GM12878 (cell line): ENCODE results near the gene CNTN4. TPM values are rescaled to one million over a fixed set of nuclear protein-coding genes. Genes with fewer than 3 reads are reported as not detected.

ENCODE experiments used
- ATAC-seq: fragments of 200-7000 bp; cut with Tn5 transposase; 3 replicates; pipeline ENCODE4 v1.9.1; 2020; ENCODE audit warnings: mild to moderate bottlenecking, moderate library complexity
- BruUV-seq: library from RNA; stranded (reverse); fragments of 400-500 nt; replicated peaks from 2 replicates; lab custom pipeline; 2021; lab: Mats Ljungman, UMichigan
- CTCF ChIA-PET: fragments of 300-600 bp; sonication (Branson Sonifier 250); formaldehyde crosslinking; extraction: SDS; loops from one replicate; lab custom pipeline; 2021; ENCODE audit warnings: inconsistent platforms; lab: Yijun Ruan, JAX
- POLR2A ChIA-PET: fragments of 350-600 bp; formaldehyde crosslinking; extraction: SDS; loops from one replicate; lab custom pipeline; 2021; ENCODE audit warnings: inconsistent platforms; lab: Charles Lee
- RAD21 ChIA-PET: fragments of 300-600 bp; sonication (Branson Sonifier 250); formaldehyde crosslinking; loops from one replicate; lab custom pipeline; 2023; ENCODE audit warnings: antibody characterized with exemption; ENCODE audit not compliant: unreplicated experiment; lab: Charles Lee
- SMC1A ChIA-PET: fragments of 300-600 bp; sonication (Branson Sonifier 250); formaldehyde crosslinking; loops from one replicate; lab custom pipeline; 2023; ENCODE audit not compliant: unreplicated experiment, uncharacterized antibody; lab: Charles Lee
- DNase-seq: peaks from one replicate; pipeline ENCODE4 v3.0.0-alpha.2; 2011; ENCODE audit warnings: low read depth, low spot score
- FAIRE-seq: peaks from 3 replicates; lab custom pipeline; 2011; peaks lifted over from hg19 to GRCh38; lab: Jason Lieb, UNC
- H2AFZ ChIP-seq: 2 replicates; pipeline ENCODE4 v1.6.0; 2011; ENCODE audit warnings: low read depth, low read length, control low read depth; ENCODE audit not compliant: control insufficient read depth
- H3K27ac ChIP-seq: 2 replicates; pipeline ENCODE4 v1.5.1; 2011; ENCODE audit warnings: control low read depth; ENCODE audit not compliant: control insufficient read depth, insufficient read depth
- H3K27me3 ChIP-seq, 2 experiments: replicated peaks in 1 of 2; 2 replicates each; pipeline versions ENCODE4 v1.6.0 to v1.6.1; 2011; ENCODE audit warnings: low read length in 1 of 2; ENCODE audit not compliant: control insufficient read depth in 2 of 2, insufficient read depth in 2 of 2
- H3K36me3 ChIP-seq, 2 experiments: 2 replicates each; pipeline ENCODE4 v1.5.1; 2011; ENCODE audit warnings: low read length in 1 of 2; ENCODE audit not compliant: control insufficient read depth in 2 of 2, insufficient read depth in 2 of 2
- H3K4me1 ChIP-seq: 2 replicates; pipeline ENCODE4 v1.6.1; 2011; ENCODE audit warnings: mild to moderate bottlenecking, low read length, moderate library complexity, mixed read lengths; ENCODE audit not compliant: control insufficient read depth, insufficient read depth
- H3K4me2 ChIP-seq: 2 replicates; pipeline ENCODE4 v1.6.0; 2011; ENCODE audit warnings: control low read depth; ENCODE audit not compliant: control insufficient read depth, insufficient read depth
- H3K4me3 ChIP-seq: fragments of 200-600 bp; sonication (generic); 2 replicates; pipeline ENCODE4 v1.5.1; 2016
- H3K79me2 ChIP-seq: 2 replicates; pipeline ENCODE4 v1.6.0; 2011; ENCODE audit warnings: low read length; ENCODE audit not compliant: control insufficient read depth, insufficient read depth
- H3K9ac ChIP-seq: 2 replicates; pipeline ENCODE4 v1.8.0; 2011; ENCODE audit warnings: low read length, control low read depth, mixed read lengths; ENCODE audit not compliant: control insufficient read depth, insufficient read depth
- H3K9me3 ChIP-seq: replicated peaks from 3 replicates; pipeline ENCODE4 v1.5.1; 2011; ENCODE audit warnings: mild to moderate bottlenecking, low read length; ENCODE audit not compliant: control insufficient read depth, insufficient read depth
- H4K20me1 ChIP-seq: 2 replicates; pipeline ENCODE4 v1.6.0; 2011; ENCODE audit not compliant: control insufficient read depth, insufficient read depth
- ATF7 ChIP-seq: fragments of 450-650 bp; IDR thresholded peaks from 2 replicates; pipeline ENCODE4 v1.6.1; 2016; ENCODE audit warnings: low read depth, mild to moderate bottlenecking
- JUND ChIP-seq: IDR thresholded peaks from 2 replicates; pipeline ENCODE4 v1.6.1; 2012; ENCODE audit warnings: low read depth, mild to moderate bottlenecking, low read length, improper control_type of control experiment, moderate library complexity
- MEF2A ChIP-seq: IDR thresholded peaks from 2 replicates; pipeline ENCODE4 v1.6.1; 2011; ENCODE audit warnings: low read depth, mild to moderate bottlenecking, low read length, moderate library complexity; ENCODE audit not compliant: insufficient read depth
- MEF2B ChIP-seq: fragments of 450-650 bp; IDR thresholded peaks from 2 replicates; pipeline ENCODE4 v1.6.1; 2018; ENCODE audit warnings: mild to moderate bottlenecking, moderate library complexity; ENCODE audit not compliant: partially characterized antibody, poor library complexity, severe bottlenecking
- MYB ChIP-seq: fragments of 150-350 bp; IDR thresholded peaks from 2 replicates; pipeline ENCODE4 v1.6.1; 2014; ENCODE audit warnings: mild to moderate bottlenecking, low read depth, low read length, borderline replicate concordance
- NFYA ChIP-seq: IDR thresholded peaks from 2 replicates; pipeline ENCODE4 v1.6.1; 2011; ENCODE audit warnings: low read depth, mild to moderate bottlenecking, low read length, improper control_type of control experiment, borderline replicate concordance
- NR2F1 ChIP-seq: fragments of 450-650 bp; conservative IDR thresholded peaks from 2 replicates; pipeline ENCODE4 v1.6.1; 2017; ENCODE audit warnings: mild to moderate bottlenecking
- RBBP5 ChIP-seq: fragments of 200-600 bp; sonication (generic); conservative IDR thresholded peaks from 2 replicates; pipeline ENCODE4 v1.6.1; 2016
- ZBED1 ChIP-seq: IDR thresholded peaks from 2 replicates; pipeline ENCODE4 v1.6.1; 2016; ENCODE audit warnings: borderline replicate concordance
- ZNF207 ChIP-seq: fragments of 450-650 bp; IDR thresholded peaks from 2 replicates; pipeline ENCODE4 v1.6.1; 2014; ENCODE audit warnings: antibody characterized with exemption, mild to moderate bottlenecking, borderline replicate concordance
- ZNF622 ChIP-seq: fragments of 450-650 bp; IDR thresholded peaks from 2 replicates; pipeline ENCODE4 v1.6.1; 2017; ENCODE audit warnings: mild to moderate bottlenecking, inconsistent platforms
- ZZZ3 ChIP-seq: IDR thresholded peaks from 2 replicates; pipeline ENCODE4 v1.6.1; 2011; ENCODE audit warnings: low read depth; ENCODE audit not compliant: control insufficient read depth, insufficient read length
- WGBS: methylation state at CpG from one replicate; pipeline ENCODE4 v1.1.6; 2016; ENCODE audit warnings: low lambda C conversion rate; ENCODE audit not compliant: insufficient replicate concordance, insufficient coverage; ENCODE audit errors: missing lambda C conversion rate; 5-methylcytosine and 5-hydroxymethylcytosine counted together
- in situ Hi-C: fragments of 300-500 bp; cut with MboI; formaldehyde crosslinking; loops from 9 replicates; pipeline ENCODE4 v1.14.3; 2018; ENCODE audit warnings: mixed read lengths
- intact Hi-C: fragments of 100-400 bp; cut with micrococcal nuclease; formaldehyde crosslinking; loops from one replicate; pipeline ENCODE4 v1.14.2; 2022; ENCODE audit not compliant: unreplicated experiment
- polyA plus RNA-seq, 11 experiments: library from polyadenylated mRNA; depleted of rRNA in 4 of 11; unstranded in 6 of 11; stranded (reverse) in 5 of 11; fragments of >200 nt; fragmentation: Nextera tagmentation in 4 of 11; fragmentation: Illumina TruSeq in 1 of 11; extraction: Ambion mirVana in 4 of 11; extraction: Trizol in 1 of 11; gene quantifications; 1 replicate in 1 of 11; 2 replicates in 10 of 11; pipeline versions ENCODE4 v1.2.1 to v1.2.3, GENCODE V29; 2011 to 2016; ENCODE audit warnings: inconsistent platforms in 2 of 11, missing spikeins in 2 of 11, low read depth in 1 of 11
- total RNA-seq, 4 experiments: library from RNA; depleted of rRNA in 3 of 4; stranded (reverse); fragments of >200 nt in 3 of 4; fragmentation: Illumina TruSeq in 1 of 4; extraction: Trizol in 1 of 4; gene quantifications; 2 replicates each; pipeline versions ENCODE4 v1.2.1 to v1.2.3, GENCODE V29; 2013 to 2021
- TF ChIP-seq, protein P1 (sequence below): fragments of 450-650 bp; IDR thresholded peaks from 2 replicates; pipeline ENCODE4 v1.6.1; 2017; ENCODE audit warnings: mild to moderate bottlenecking, low read depth, inconsistent platforms; ENCODE audit not compliant: poor library complexity, severe bottlenecking
- TF ChIP-seq, protein P2 (sequence below): IDR thresholded peaks from 2 replicates; pipeline ENCODE4 v1.6.1; 2012; ENCODE audit warnings: low read length, inconsistent platforms
- TF ChIP-seq, protein P3 (sequence below): fragments of 450-650 bp; IDR thresholded peaks from 2 replicates; pipeline ENCODE4 v1.6.1; 2016; ENCODE audit warnings: mild to moderate bottlenecking

The CNTN4 gene
- total and polyA plus RNA-seq, 10 of the 15 experiments (the other 5 are each of a cell fraction or from before 2014, with no cell fraction given) = 0.05 to 0.43 (median 0.15) TPM; not detected in 1

DNA sequence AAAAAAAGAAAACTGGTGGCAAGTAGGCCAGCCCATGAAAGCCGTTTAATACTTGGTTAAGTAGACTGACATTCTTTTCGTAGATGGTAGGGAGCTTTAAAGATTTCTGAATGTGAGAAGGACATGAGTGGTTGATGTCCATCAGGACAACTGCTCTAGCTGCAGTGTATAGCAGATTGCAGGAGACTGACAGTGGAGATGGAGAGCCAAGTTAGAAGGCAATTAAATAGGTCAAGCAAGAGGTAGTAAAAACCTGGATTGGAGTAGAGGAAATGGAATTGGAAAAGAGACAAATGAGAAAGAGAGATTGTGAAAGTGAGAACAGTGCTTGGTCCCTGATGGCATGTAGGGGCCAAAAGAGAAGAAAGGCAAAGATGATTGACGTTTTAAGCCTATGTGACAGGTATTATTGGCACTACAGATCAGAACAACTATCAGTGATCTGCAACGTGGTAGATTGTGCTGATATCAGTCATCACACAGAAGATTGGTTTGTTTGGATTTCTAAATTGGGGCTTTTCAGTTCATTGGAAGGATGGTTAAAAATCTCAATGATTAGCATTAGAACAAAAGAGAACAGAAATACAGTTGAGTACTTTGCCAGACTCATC lies 74.0 kb downstream of the CNTN4 start (continued):
- TF ChIP-seq, protein P1, sequence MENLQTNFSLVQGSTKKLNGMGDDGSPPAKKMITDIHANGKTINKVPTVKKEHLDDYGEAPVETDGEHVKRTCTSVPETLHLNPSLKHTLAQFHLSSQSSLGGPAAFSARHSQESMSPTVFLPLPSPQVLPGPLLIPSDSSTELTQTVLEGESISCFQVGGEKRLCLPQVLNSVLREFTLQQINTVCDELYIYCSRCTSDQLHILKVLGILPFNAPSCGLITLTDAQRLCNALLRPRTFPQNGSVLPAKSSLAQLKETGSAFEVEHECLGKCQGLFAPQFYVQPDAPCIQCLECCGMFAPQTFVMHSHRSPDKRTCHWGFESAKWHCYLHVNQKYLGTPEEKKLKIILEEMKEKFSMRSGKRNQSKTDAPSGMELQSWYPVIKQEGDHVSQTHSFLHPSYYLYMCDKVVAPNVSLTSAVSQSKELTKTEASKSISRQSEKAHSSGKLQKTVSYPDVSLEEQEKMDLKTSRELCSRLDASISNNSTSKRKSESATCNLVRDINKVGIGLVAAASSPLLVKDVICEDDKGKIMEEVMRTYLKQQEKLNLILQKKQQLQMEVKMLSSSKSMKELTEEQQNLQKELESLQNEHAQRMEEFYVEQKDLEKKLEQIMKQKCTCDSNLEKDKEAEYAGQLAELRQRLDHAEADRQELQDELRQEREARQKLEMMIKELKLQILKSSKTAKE = no peak
- no peak for TF ChIP-seq ATF7
- no peak for TF ChIP-seq NR2F1
- TF ChIP-seq MEF2A = no peak
- no peak for TF ChIP-seq NFYA
- TF ChIP-seq, protein P2, sequence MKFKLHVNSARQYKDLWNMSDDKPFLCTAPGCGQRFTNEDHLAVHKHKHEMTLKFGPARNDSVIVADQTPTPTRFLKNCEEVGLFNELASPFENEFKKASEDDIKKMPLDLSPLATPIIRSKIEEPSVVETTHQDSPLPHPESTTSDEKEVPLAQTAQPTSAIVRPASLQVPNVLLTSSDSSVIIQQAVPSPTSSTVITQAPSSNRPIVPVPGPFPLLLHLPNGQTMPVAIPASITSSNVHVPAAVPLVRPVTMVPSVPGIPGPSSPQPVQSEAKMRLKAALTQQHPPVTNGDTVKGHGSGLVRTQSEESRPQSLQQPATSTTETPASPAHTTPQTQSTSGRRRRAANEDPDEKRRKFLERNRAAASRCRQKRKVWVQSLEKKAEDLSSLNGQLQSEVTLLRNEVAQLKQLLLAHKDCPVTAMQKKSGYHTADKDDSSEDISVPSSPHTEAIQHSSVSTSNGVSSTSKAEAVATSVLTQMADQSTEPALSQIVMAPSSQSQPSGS = no peak
- TF ChIP-seq MYB = no peak
- no peak for TF ChIP-seq ZNF207

DNA sequence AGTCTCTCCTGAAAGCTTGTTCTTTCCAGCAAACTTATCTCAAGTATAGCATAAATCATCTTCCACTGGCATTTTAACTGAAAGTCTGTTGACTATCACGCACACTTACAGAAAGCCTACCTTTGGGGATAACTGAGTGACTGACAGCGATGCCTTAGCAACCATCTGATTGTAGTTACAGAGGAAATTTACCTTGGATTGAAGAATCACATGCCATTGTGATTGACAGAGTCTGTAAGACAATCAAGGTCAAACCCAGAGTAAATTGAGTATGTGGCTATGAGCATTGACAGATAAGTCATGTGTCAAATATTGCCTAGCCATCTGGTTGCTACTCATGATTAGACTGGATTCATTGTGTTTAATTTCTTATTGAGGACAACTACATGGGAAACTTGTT lies 82.0 kb downstream of the CNTN4 start:
- no peaks in the 10 kb centered on the region for H3K36me3 ChIP-seq
- ATAC-seq (no peak), FAIRE-seq (peak; percentile 70), DNase-seq (no peak)
- no peaks in the 10 kb centered on the region for H3K4me1 ChIP-seq
- no peak overlapping the region for H3K9ac ChIP-seq
- no TSS peak for BruUV-seq
- no peaks in the 10 kb centered on the region for H3K79me2 ChIP-seq
- H3K9me3 ChIP-seq = no peaks in the 10 kb centered on the region
- intact Hi-C loops = no loop called here
- RAD21 ChIA-PET = no interaction called here
- H3K4me2 ChIP-seq = no peak overlapping the region
- CTCF ChIA-PET = no interaction called here
- POLR2A ChIA-PET = no interaction called here
- 0% methylated on average over 2 of the region's 2 CpGs for WGBS
- no peak overlapping the region for H3K4me3 ChIP-seq
- no peak overlapping the region for H3K27ac ChIP-seq
- H2AFZ ChIP-seq = no peak overlapping the region
- in situ Hi-C loops = no loop called here
- SMC1A ChIA-PET = no interaction called here
- no peaks in the 10 kb centered on the region for H3K27me3 ChIP-seq
- H4K20me1 ChIP-seq = no peaks in the 10 kb centered on the region
- TF ChIP-seq ZNF622 = no peak
- no peak for TF ChIP-seq JUND
- TF ChIP-seq, protein P3, sequence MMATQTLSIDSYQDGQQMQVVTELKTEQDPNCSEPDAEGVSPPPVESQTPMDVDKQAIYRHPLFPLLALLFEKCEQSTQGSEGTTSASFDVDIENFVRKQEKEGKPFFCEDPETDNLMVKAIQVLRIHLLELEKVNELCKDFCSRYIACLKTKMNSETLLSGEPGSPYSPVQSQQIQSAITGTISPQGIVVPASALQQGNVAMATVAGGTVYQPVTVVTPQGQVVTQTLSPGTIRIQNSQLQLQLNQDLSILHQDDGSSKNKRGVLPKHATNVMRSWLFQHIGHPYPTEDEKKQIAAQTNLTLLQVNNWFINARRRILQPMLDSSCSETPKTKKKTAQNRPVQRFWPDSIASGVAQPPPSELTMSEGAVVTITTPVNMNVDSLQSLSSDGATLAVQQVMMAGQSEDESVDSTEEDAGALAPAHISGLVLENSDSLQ = no peak
- TF ChIP-seq NR2F1 = no peak
- TF ChIP-seq RBBP5 = no peak
- TF ChIP-seq MEF2B = no peak
- TF ChIP-seq NFYA = no peak
- no peak for TF ChIP-seq ZBED1
- no peak for TF ChIP-seq ZZZ3
